Measurements from ENCODE around the gene TOX4. TPM values are rescaled to one million over a fixed set of nuclear protein-coding genes. Genes with fewer than 3 reads are reported as not detected.

Gene TOX4
- total RNA-seq, 1 experiment from 2014 or later, result 78.8 TPM

DNA sequence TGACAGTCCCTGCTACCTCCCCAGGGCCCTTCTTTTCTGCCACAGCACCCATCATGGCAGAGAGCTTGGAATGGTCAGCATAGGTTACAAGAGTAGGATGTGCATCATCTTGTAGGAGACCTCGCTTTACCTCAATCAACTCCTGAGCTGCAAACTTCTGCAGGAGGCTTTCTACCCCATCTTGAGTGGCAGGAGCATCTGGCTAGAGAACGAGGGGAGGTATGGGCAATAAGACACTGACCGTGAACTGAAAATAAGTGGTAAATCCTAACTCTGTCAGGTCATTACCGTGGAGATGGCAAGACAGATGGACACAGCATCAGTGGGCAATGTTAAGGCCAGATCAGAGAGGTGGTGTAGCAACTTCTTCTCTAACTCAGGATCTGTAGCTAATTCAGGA, 26.4 kb downstream of the TOX4 start:
- POLR2A ChIA-PET, result no interaction called here
- Histone ChIP-seq H3K4me3 (ENCODE audit: low read depth, low read length) (no peak overlapping the region), H3K4me1 (0 out of 2 replicates have a peak, but pooled peaks cover 8% of the 10 kb centered on the region), H3K27me3 (replicated peaks; ENCODE audit: control insufficient read depth, insufficient read depth, low read length) (no peaks in the 10 kb centered on the region), H3K36me3 (ENCODE audit: control insufficient read depth, insufficient read depth, low read length) (peaks cover 1% of the 10 kb centered on the region; the same call in 1 of the 2 replicates), H3K9me3 (no peaks in the 10 kb centered on the region)
- Mint-ChIP-seq H3K27me3 (ENCODE audit: insufficient read depth, unreplicated experiment) (no peaks in the 10 kb centered on the region), H3K27ac (ENCODE audit: unreplicated experiment) (no peak overlapping the region), H3K9me3 (ENCODE audit: unreplicated experiment) (no peaks in the 10 kb centered on the region), H3K36me3 (ENCODE audit: insufficient read depth, unreplicated experiment) (peaks cover 67% of the 10 kb centered on the region), H3K4me1 (ENCODE audit: low read depth, unreplicated experiment) (peaks cover 16% of the 10 kb centered on the region), H3K4me3 (ENCODE audit: unreplicated experiment) (no peak overlapping the region)
- intact Hi-C loops (cut with micrococcal nuclease; ENCODE audit: unreplicated experiment), result no loop called here
- no TSS peak for BruUV-seq (replicated peaks)
- DNase-seq, result no peak
- CTCF ChIA-PET, result interaction anchor here (0.6 kb wide), 1 partner anchor 8 kb away, joined by 3 read pairs; the partner anchor contains the start of gene METTL3
- TF ChIP-seq, protein P1, sequence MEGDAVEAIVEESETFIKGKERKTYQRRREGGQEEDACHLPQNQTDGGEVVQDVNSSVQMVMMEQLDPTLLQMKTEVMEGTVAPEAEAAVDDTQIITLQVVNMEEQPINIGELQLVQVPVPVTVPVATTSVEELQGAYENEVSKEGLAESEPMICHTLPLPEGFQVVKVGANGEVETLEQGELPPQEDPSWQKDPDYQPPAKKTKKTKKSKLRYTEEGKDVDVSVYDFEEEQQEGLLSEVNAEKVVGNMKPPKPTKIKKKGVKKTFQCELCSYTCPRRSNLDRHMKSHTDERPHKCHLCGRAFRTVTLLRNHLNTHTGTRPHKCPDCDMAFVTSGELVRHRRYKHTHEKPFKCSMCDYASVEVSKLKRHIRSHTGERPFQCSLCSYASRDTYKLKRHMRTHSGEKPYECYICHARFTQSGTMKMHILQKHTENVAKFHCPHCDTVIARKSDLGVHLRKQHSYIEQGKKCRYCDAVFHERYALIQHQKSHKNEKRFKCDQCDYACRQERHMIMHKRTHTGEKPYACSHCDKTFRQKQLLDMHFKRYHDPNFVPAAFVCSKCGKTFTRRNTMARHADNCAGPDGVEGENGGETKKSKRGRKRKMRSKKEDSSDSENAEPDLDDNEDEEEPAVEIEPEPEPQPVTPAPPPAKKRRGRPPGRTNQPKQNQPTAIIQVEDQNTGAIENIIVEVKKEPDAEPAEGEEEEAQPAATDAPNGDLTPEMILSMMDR (IDR thresholded peaks at IDR 0.05; ENCODE audit: insufficient read depth in 1 of 2, low read depth in 1 of 2, low read length in 1 of 2, severe bottlenecking in 1 of 2, unreplicated experiment in 1 of 2), result no peak

DNA sequence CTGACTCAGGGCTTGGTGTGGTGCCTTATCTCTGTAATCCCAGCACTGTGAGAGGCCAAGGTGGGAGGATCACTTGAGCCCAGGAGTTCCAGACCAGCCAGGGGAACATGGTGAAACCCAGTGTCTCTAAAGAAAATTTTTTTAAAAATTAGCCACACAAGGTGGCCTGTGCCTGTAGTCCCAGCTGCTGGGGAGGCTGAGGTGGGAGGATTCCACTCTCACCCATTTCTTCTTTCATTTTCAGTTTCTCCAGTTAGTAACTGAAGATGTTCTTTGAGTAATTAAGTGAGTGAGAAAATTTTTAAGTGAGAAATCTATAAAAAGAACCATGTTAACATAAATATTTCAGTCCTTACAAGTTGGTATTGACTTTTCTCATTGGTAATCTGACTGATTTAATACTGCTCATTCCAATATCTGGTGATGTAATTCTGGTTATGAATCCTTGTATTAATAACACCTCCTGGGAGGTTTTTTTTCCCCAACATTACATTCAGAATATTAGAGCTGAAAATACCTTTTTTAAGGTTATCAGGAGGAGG, 28.1 kb downstream of the TOX4 start:
- H3K36me3 Mint-ChIP-seq (ENCODE audit: insufficient read depth, unreplicated experiment), result peaks cover 54% of the 10 kb centered on the region

DNA sequence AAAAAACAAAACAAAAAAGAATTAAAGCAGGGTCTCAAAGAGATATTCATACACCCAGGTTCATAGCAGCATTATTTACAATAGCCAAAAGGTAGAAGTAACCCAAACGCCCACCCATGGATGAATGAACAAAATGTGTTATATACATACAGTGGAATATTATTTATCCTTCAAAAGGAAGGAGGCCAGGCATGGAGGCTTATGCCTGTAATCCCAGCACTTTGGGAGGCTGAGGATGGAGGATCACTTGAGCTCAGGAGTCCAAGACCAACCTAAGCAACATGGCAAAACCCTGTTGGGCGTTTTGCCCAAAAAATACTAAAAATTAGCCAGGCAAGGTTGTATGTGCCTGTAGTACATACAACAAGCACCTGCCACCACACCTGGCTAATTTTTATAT, 29.6 kb downstream of the TOX4 start:
- no peaks in the 10 kb centered on the region for H3K9me3 Mint-ChIP-seq (ENCODE audit: unreplicated experiment)
- H3K36me3 ChIP-seq (ENCODE audit: control insufficient read depth, insufficient read depth, low read length), result peaks cover 4% of the 10 kb centered on the region; the same call in 1 of the 2 replicates
- no TSS peak for BruUV-seq (replicated peaks)
- no peaks in the 10 kb centered on the region for H3K9me3 ChIP-seq
- no peaks in the 10 kb centered on the region for H3K27me3 ChIP-seq (replicated peaks; ENCODE audit: control insufficient read depth, insufficient read depth, low read length)
- H3K4me1 ChIP-seq, result no peaks in the 10 kb centered on the region
- peaks cover 8% of the 10 kb centered on the region for H3K4me1 Mint-ChIP-seq (ENCODE audit: low read depth, unreplicated experiment)
- H3K4me3 Mint-ChIP-seq (ENCODE audit: unreplicated experiment), result no peak overlapping the region
- H3K36me3 Mint-ChIP-seq (ENCODE audit: insufficient read depth, unreplicated experiment), result peaks cover 54% of the 10 kb centered on the region
- ChIA-PET POLR2A (no interaction called here), CTCF (no interaction called here)
- intact Hi-C loops (cut with micrococcal nuclease; ENCODE audit: unreplicated experiment), result no loop called here
- H3K27me3 Mint-ChIP-seq (ENCODE audit: insufficient read depth, unreplicated experiment), result no peaks in the 10 kb centered on the region
- TF ChIP-seq, protein P1 (IDR thresholded peaks at IDR 0.05; ENCODE audit: insufficient read depth in 1 of 2, low read depth in 1 of 2, low read length in 1 of 2, severe bottlenecking in 1 of 2, unreplicated experiment in 1 of 2), result no peak
- no peak for DNase-seq
- no peak overlapping the region for H3K27ac Mint-ChIP-seq (ENCODE audit: unreplicated experiment)
- H3K4me3 ChIP-seq (ENCODE audit: low read depth, low read length), result no peak overlapping the region

More for the DNA sequence above, 28.1 kb downstream of the TOX4 start:
- no peaks in the 10 kb centered on the region for H3K4me1 ChIP-seq
- peaks cover 6% of the 10 kb centered on the region for H3K4me1 Mint-ChIP-seq (ENCODE audit: low read depth, unreplicated experiment)
- H3K27me3 ChIP-seq (replicated peaks; ENCODE audit: control insufficient read depth, insufficient read depth, low read length), result no peaks in the 10 kb centered on the region
- BruUV-seq (replicated peaks), result no TSS peak
- DNase-seq, result no peak
- TF ChIP-seq, protein P1 (IDR thresholded peaks at IDR 0.05; ENCODE audit: insufficient read depth in 1 of 2, low read depth in 1 of 2, low read length in 1 of 2, severe bottlenecking in 1 of 2, unreplicated experiment in 1 of 2), result no peak
- H3K27ac Mint-ChIP-seq (ENCODE audit: unreplicated experiment), result no peak overlapping the region
- POLR2A ChIA-PET, result no interaction called here
- intact Hi-C loops (cut with micrococcal nuclease; ENCODE audit: unreplicated experiment), result no loop called here
- no peaks in the 10 kb centered on the region for H3K9me3 ChIP-seq
- H3K4me3 ChIP-seq (ENCODE audit: low read depth, low read length), result no peak overlapping the region
- no peak overlapping the region for H3K4me3 Mint-ChIP-seq (ENCODE audit: unreplicated experiment)
- no peaks in the 10 kb centered on the region for H3K27me3 Mint-ChIP-seq (ENCODE audit: insufficient read depth, unreplicated experiment)
- no peaks in the 10 kb centered on the region for H3K9me3 Mint-ChIP-seq (ENCODE audit: unreplicated experiment)
- CTCF ChIA-PET, result no interaction called here
- peaks cover 4% of the 10 kb centered on the region; the same call in 1 of the 2 replicates for H3K36me3 ChIP-seq (ENCODE audit: control insufficient read depth, insufficient read depth, low read length)

All from Caco-2 (cell line).